Hepatocyte (in vitro differentiated cells): ENCODE measurements around the gene NME9. TPM values are rescaled to one million over a fixed set of nuclear protein-coding genes. Genes with fewer than 3 reads are reported as not detected.

Experiments used
- DNase-seq: peaks from one replicate; pipeline ENCODE4 v3.0.0-alpha.2; 2016; ENCODE audit warnings: low spot score
- H2AFZ ChIP-seq: fragments of 200-600 bp; sonication (generic); 2 replicates; pipeline ENCODE4 v1.6.0; 2016; ENCODE audit warnings: antibody characterized with exemption, mild to moderate bottlenecking
- H3K27ac ChIP-seq: fragments of 200-600 bp; sonication (generic); 2 replicates; pipeline ENCODE4 v1.5.1; 2016; ENCODE audit warnings: mild to moderate bottlenecking
- H3K27me3 ChIP-seq: fragments of 200-600 bp; sonication (generic); 2 replicates; pipeline ENCODE4 v1.6.1; 2016
- H3K36me3 ChIP-seq: fragments of 200-600 bp; sonication (generic); replicated peaks from 2 replicates; pipeline ENCODE4 v1.5.1; 2016; ENCODE audit warnings: low read depth; ENCODE audit not compliant: insufficient read depth
- H3K4me1 ChIP-seq: fragments of 200-600 bp; sonication (generic); 2 replicates; pipeline ENCODE4 v1.5.1; 2016; ENCODE audit warnings: mild to moderate bottlenecking, moderate library complexity; ENCODE audit not compliant: insufficient read depth
- H3K4me2 ChIP-seq: fragments of 200-600 bp; sonication (generic); 2 replicates; pipeline ENCODE4 v1.6.0; 2016
- H3K4me3 ChIP-seq: fragments of 200-600 bp; sonication (generic); 2 replicates; pipeline ENCODE4 v1.5.1; 2016; ENCODE audit warnings: mild to moderate bottlenecking
- H3K79me2 ChIP-seq: fragments of 200-600 bp; sonication (generic); 2 replicates; pipeline ENCODE4 v1.6.0; 2017; ENCODE audit warnings: mild to moderate bottlenecking
- H3K9me2 ChIP-seq: fragments of 200-600 bp; sonication (generic); replicated peaks from 2 replicates; pipeline ENCODE4 v1.6.0; 2017; ENCODE audit warnings: mild to moderate bottlenecking; ENCODE audit not compliant: insufficient read depth
- H3K9me3 ChIP-seq: fragments of 200-600 bp; sonication (generic); 2 replicates; pipeline ENCODE4 v1.5.1; 2016; ENCODE audit warnings: low read depth, mild to moderate bottlenecking
- H4K20me1 ChIP-seq: fragments of 200-600 bp; sonication (generic); 2 replicates; pipeline ENCODE4 v1.6.0; 2016; ENCODE audit warnings: mild to moderate bottlenecking; ENCODE audit not compliant: insufficient read depth, poor library complexity, severe bottlenecking
- EZH2 ChIP-seq: fragments of 200-600 bp; sonication (generic); IDR thresholded peaks from 2 replicates; pipeline ENCODE4 v1.6.1; 2016; ENCODE audit warnings: antibody characterized with exemption, mild to moderate bottlenecking, borderline replicate concordance
- EZH2phosphoT487 ChIP-seq: fragments of 200-600 bp; sonication (generic); IDR thresholded peaks from one replicate; pipeline ENCODE4 v1.6.1; 2018; ENCODE audit warnings: antibody characterized with exemption, mild to moderate bottlenecking, low read depth, moderate library complexity; ENCODE audit not compliant: unreplicated experiment, severe bottlenecking
- WGBS: methylation state at CpG from one replicate; pipeline ENCODE4 v1.1.6; 2016; ENCODE audit warnings: low lambda C conversion rate; ENCODE audit errors: missing lambda C conversion rate; 5-methylcytosine and 5-hydroxymethylcytosine counted together
- polyA plus RNA-seq: library from polyadenylated mRNA; unstranded; fragments of >200 nt; fragmentation: Nextera tagmentation; extraction: Ambion mirVana; gene quantifications from 2 replicates; pipeline ENCODE4 v1.2.1, GENCODE V29; 2016
- total RNA-seq: library from RNA; depleted of rRNA; stranded (reverse); fragments of >200 nt; gene quantifications from 2 replicates; pipeline ENCODE4 v1.2.3, GENCODE V29; 2014
- TF ChIP-seq, protein P1 (sequence below): fragments of 200-600 bp; sonication (generic); IDR thresholded peaks from 2 replicates; pipeline ENCODE4 v1.5.1; 2016; ENCODE audit warnings: antibody characterized with exemption, mild to moderate bottlenecking; ENCODE audit not compliant: poor library complexity

NME9 gene
- total and polyA plus RNA-seq, 2 experiments from 2014 or later: 1.0 TPM; not detected in 1

DNA sequence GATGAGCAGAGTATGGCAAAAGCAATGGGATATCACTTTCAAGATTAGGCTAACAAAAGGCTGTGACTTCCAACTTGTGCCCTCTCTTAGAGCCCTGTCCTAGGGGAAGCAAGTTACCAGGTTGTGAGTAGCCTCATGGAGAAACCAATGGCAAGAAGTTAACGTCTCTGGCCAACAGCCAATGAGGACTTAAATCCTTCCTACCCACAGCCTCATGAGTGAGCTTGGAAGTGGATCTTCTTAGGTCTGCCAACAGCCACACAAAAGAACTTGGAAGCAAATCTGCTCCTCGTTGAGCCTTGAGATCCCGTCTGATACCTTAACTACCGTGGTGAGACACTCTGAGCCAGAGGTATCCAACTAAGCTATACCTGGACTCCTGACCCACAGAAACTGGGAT, 5.7 kb downstream of the NME9 start:
- Histone ChIP-seq H3K4me3 (no peak overlapping the region), H3K9me3 (no peaks in the 10 kb centered on the region), H3K79me2 (no peaks in the 10 kb centered on the region), H3K27ac (no peak overlapping the region), H3K4me2 (no peak overlapping the region), H4K20me1 (no peaks in the 10 kb centered on the region), H3K27me3 (no peaks in the 10 kb centered on the region), H2AFZ (no peak overlapping the region), H3K36me3 (no peaks in the 10 kb centered on the region), H3K9me2 (no peaks in the 10 kb centered on the region), H3K4me1 (peaks cover 6% of the 10 kb centered on the region)
- WGBS: 79% methylated on average over 4 of the region's 4 CpGs
- no peak for DNase-seq
- TF ChIP-seq, protein P1, sequence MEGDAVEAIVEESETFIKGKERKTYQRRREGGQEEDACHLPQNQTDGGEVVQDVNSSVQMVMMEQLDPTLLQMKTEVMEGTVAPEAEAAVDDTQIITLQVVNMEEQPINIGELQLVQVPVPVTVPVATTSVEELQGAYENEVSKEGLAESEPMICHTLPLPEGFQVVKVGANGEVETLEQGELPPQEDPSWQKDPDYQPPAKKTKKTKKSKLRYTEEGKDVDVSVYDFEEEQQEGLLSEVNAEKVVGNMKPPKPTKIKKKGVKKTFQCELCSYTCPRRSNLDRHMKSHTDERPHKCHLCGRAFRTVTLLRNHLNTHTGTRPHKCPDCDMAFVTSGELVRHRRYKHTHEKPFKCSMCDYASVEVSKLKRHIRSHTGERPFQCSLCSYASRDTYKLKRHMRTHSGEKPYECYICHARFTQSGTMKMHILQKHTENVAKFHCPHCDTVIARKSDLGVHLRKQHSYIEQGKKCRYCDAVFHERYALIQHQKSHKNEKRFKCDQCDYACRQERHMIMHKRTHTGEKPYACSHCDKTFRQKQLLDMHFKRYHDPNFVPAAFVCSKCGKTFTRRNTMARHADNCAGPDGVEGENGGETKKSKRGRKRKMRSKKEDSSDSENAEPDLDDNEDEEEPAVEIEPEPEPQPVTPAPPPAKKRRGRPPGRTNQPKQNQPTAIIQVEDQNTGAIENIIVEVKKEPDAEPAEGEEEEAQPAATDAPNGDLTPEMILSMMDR: no peak
- TF ChIP-seq EZH2phosphoT487 (no peak), EZH2 (no peak)

DNA sequence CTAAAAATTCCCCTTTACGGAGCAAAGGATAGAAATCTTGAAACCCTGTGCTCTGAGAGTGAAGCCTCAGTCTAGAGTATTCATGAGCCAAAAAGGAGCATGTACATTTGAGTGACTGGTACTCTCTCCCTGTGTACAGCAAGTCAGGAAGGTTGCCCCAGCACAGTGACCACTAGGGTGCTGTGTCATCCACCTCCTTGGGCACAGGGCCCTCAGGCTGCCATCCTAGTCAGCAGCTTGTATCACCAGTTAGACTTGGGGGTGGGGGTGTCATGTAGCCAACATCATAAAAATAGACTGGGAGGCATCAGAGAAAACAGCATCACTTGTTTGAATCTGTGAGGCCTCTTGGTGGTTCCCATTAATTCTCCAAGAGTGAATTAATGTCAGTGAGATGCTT, 12.0 kb downstream of the NME9 start:
- Histone ChIP-seq H3K9me2 (no peaks in the 10 kb centered on the region), H3K4me2 (no peak overlapping the region), H3K27me3 (no peaks in the 10 kb centered on the region), H3K36me3 (no peaks in the 10 kb centered on the region), H2AFZ (no peak overlapping the region), H3K4me1 (no peaks in the 10 kb centered on the region), H4K20me1 (no peaks in the 10 kb centered on the region), H3K4me3 (no peak overlapping the region), H3K79me2 (no peaks in the 10 kb centered on the region), H3K9me3 (no peaks in the 10 kb centered on the region), H3K27ac (no peak overlapping the region)
- DNase-seq: no peak
- WGBS: 93% methylated on average over 1 of the region's 1 CpG
- no peak for TF ChIP-seq EZH2
- TF ChIP-seq, protein P1: no peak
- TF ChIP-seq EZH2phosphoT487: no peak

DNA sequence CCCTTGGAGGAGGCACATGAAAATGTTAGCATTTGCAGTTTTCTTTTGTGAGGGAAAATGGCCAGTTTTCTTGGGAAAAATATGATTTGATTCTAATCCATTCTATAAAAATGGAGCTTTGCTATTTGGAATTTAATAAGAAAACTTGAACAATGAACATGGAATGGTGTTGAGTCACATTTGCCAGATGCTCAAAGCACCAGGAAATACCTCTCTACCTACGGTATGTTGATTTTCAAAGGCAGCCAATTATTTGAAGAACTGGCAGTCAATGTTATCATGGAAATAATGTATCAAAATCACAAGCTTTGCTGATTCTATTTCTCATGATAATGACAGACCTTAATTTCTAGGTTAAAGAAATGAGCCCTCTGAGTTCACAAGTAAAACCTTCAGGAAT, 14.9 kb downstream of the NME9 start:
- Histone ChIP-seq H3K9me3 (peaks cover 5% of the 10 kb centered on the region), H3K27me3 (no peaks in the 10 kb centered on the region), H3K4me3 (no peak overlapping the region), H3K27ac (no peak overlapping the region), H3K79me2 (no peaks in the 10 kb centered on the region), H3K4me2 (no peak overlapping the region), H4K20me1 (no peaks in the 10 kb centered on the region), H3K36me3 (no peaks in the 10 kb centered on the region), H3K9me2 (no peaks in the 10 kb centered on the region), H3K4me1 (no peaks in the 10 kb centered on the region), H2AFZ (no peak overlapping the region)
- no peak for DNase-seq
- TF ChIP-seq EZH2: no peak
- TF ChIP-seq, protein P1: no peak
- no peak for TF ChIP-seq EZH2phosphoT487
- 83% methylated on average over 1 of the region's 1 CpG for WGBS

DNA sequence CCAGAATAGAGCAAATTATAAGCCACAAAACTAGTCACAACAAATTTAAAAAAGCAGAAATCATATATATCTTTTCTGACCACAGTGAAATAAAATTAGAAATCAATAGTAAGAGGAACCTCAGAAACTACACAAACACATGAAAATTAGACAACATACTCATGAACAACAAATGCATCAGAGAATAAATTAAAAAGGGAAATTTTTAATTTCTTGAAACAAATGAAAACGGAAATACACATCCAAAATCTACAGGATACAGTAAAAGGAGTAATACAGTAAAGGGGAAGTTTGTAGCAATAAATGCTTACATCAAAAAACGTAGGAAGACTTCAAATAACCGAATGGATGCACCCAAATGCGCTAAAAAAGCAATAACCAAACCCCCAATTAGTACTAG, 19.2 kb downstream of the NME9 start:
- no peak for DNase-seq
- Histone ChIP-seq H3K4me2 (no peak overlapping the region), H3K36me3 (no peaks in the 10 kb centered on the region), H3K4me1 (no peaks in the 10 kb centered on the region), H3K79me2 (no peaks in the 10 kb centered on the region), H2AFZ (no peak overlapping the region), H3K9me2 (no peaks in the 10 kb centered on the region), H3K4me3 (no peak overlapping the region), H3K9me3 (peaks cover 11% of the 10 kb centered on the region), H3K27ac (no peak overlapping the region), H4K20me1 (no peaks in the 10 kb centered on the region), H3K27me3 (no peaks in the 10 kb centered on the region)
- TF ChIP-seq EZH2phosphoT487 (no peak), EZH2 (no peak)
- TF ChIP-seq, protein P1: no peak
- WGBS: 81% methylated on average over 4 of the region's 4 CpGs
